WTC11 (cell line): ENCODE data around the gene CHPF2.

Experiments
- ATF3 ChIP-seq: sonication (generic); formaldehyde crosslinking; conservative IDR thresholded peaks from 2 replicates; pipeline ENCODE4 v1.8.1; 2022; ENCODE audit warnings: mild to moderate bottlenecking, missing genetic modification reagents
- FOXP1 ChIP-seq: sonication (generic); formaldehyde crosslinking; IDR thresholded peaks from 2 replicates; pipeline ENCODE4 v1.8.0; 2022; ENCODE audit warnings: missing genetic modification reagents, mild to moderate bottlenecking, moderate library complexity, borderline replicate concordance
- ZBTB43 ChIP-seq: sonication (generic); formaldehyde crosslinking; IDR thresholded peaks from 2 replicates; pipeline ENCODE4 v1.8.1; 2023; ENCODE audit warnings: mild to moderate bottlenecking, missing genetic modification reagents

- TF ChIP-seq FOXP1 (CRISPR knock-in tag) (no peak), ATF3 (CRISPR knock-in tag) (no peak), ZBTB43 (CRISPR knock-in tag) (no peak; the same call in 1 of the 2 replicates)
These were observed 44.6 kb downstream of the CHPF2 start for GRCh38 chr7:151276666-151277590.
